Astrocyte (in vitro differentiated cells and primary cell): Measurements from ENCODE around the gene NLGN1.

ENCODE experiments used
- CTCF ChIP-seq: IDR thresholded peaks from 2 replicates; pipeline ENCODE4 v1.5.1; 2011; ENCODE audit warnings: low read depth, mild to moderate bottlenecking, inconsistent platforms, low read length, moderate library complexity; ENCODE audit not compliant: insufficient read depth
- EZH2 ChIP-seq: IDR thresholded peaks from 2 replicates; pipeline ENCODE4 v1.6.1; 2012; ENCODE audit warnings: mild to moderate bottlenecking, low read length, inconsistent platforms; ENCODE audit not compliant: insufficient read depth

GRCh38 chr3:173957646-173958045 lies 560.1 kb downstream of the NLGN1 start:
- no peak for TF ChIP-seq CTCF
- no peak for TF ChIP-seq EZH2
